WERI-Rb-1 (cell line): ENCODE data around the gene PPARA.

Experiments
- DNase-seq: peaks from one replicate; pipeline ENCODE4 v3.0.0-alpha.2; 2020
- H3K27ac ChIP-seq: fragments of 250-450 bp; sonication (Bioruptor Pico); 2 replicates; pipeline ENCODE4 v1.5.1; 2020; ENCODE audit warnings: mild to moderate bottlenecking, moderate library complexity
- H3K27me3 ChIP-seq: fragments of 250-450 bp; sonication (Bioruptor Pico); 2 replicates; pipeline ENCODE4 v1.5.1; 2021; ENCODE audit warnings: mild to moderate bottlenecking, low read depth, moderate library complexity; ENCODE audit not compliant: insufficient read depth, severe bottlenecking
- H3K36me3 ChIP-seq: fragments of 250-450 bp; sonication (Bioruptor Pico); 2 replicates; pipeline ENCODE4 v1.5.1; 2020; ENCODE audit warnings: mild to moderate bottlenecking, moderate library complexity
- H3K4me3 ChIP-seq: 2 replicates; pipeline ENCODE4 v1.5.1; 2011; ENCODE audit warnings: low read depth, mild to moderate bottlenecking, control low read depth, low read length
- H3K9me3 ChIP-seq: fragments of 250-450 bp; sonication (Bioruptor Pico); 2 replicates; pipeline ENCODE4 v1.5.1; 2021; ENCODE audit warnings: mild to moderate bottlenecking, moderate library complexity; ENCODE audit not compliant: severe bottlenecking
- TF ChIP-seq, protein P1 (sequence below): IDR thresholded peaks from 2 replicates; pipeline ENCODE4 v1.5.1; 2011; ENCODE audit warnings: low read depth, mild to moderate bottlenecking, control low read depth, inconsistent platforms, low read length

PPARA gene

DNA sequence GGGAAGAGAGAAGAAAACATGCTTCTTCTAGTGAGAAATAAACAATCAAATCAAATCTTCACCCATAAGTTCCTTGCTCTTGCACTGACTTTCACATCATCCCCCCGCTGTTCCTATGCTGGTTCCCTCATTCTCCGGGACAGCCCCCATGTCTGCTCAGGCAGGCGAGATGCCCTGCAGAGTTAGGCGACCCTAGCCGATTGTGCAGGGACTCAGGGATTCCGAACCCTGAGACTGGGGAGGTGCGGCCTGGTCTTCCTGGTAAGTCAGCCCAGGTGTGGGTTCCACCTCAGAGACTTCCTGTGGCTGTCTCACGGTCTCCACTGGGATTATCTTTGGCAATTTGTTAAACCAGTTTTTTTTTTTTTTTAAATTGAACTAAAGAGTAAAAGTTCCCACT is 124.1 kb downstream of the PPARA start:
- no peak for DNase-seq
- TF ChIP-seq, protein P1, sequence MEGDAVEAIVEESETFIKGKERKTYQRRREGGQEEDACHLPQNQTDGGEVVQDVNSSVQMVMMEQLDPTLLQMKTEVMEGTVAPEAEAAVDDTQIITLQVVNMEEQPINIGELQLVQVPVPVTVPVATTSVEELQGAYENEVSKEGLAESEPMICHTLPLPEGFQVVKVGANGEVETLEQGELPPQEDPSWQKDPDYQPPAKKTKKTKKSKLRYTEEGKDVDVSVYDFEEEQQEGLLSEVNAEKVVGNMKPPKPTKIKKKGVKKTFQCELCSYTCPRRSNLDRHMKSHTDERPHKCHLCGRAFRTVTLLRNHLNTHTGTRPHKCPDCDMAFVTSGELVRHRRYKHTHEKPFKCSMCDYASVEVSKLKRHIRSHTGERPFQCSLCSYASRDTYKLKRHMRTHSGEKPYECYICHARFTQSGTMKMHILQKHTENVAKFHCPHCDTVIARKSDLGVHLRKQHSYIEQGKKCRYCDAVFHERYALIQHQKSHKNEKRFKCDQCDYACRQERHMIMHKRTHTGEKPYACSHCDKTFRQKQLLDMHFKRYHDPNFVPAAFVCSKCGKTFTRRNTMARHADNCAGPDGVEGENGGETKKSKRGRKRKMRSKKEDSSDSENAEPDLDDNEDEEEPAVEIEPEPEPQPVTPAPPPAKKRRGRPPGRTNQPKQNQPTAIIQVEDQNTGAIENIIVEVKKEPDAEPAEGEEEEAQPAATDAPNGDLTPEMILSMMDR, result no peak
- Histone ChIP-seq H3K4me3 (no peak overlapping the region), H3K36me3 (peaks cover 52% of the 10 kb centered on the region), H3K9me3 (no peaks in the 10 kb centered on the region), H3K27ac (no peak overlapping the region), H3K27me3 (no peaks in the 10 kb centered on the region)

DNA sequence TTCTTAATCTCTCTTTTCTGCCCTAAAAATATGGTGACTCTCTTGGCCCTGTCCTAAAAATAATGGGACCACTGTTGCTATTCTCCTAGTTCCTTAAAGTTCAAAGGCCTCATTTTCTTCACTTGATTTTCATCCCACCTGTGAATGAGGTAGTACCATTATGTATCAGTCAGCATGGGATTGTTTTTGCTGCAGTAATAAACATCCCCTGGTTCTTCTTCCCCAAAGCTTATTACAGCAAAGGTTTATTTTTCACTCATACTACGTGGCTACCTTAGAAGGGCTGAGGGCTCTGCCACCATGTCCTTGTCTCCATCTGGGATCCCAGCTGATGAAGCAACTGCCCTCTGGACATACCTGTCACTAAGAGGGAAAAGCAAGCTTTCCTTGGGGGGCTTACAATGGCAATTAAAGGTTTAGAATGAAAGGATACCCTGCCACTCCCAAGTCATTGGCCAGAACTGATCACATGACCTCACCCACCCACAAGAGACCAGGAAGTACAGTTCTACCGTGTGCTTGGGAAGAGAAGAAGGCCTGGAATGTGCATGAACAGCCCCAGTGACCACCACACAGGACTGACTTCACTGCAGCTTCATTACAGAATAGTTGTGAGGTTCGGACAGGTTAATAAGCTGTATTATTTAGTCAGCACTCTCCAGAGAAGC is 125.3 kb downstream of the PPARA start:
- DNase-seq, result no peak
- peaks cover 64% of the 10 kb centered on the region for H3K36me3 ChIP-seq
- H3K4me3 ChIP-seq, result no peak overlapping the region
- TF ChIP-seq, protein P1, result no peak
- H3K27ac ChIP-seq, result no peak overlapping the region
- no peaks in the 10 kb centered on the region for H3K9me3 ChIP-seq
- no peaks in the 10 kb centered on the region for H3K27me3 ChIP-seq

DNA sequence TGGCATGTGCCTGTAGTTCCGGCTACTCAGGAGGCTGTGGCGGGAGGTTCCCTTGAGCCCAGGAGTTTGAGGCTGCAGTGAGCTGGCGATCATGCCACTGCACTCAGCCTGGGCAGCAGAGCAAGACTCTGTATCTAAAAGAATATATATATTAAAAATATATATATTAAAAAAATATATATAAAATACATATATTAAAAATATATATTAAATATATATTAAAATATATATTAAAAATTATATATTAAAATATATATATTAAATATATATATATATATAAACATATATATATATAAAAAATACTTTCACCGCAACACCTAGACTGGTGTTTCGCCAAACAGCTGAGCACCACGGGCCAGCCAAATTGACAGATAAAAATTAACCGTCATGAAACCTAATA is 126.2 kb downstream of the PPARA start:
- TF ChIP-seq, protein P1, result no peak
- no peak overlapping the region for H3K27ac ChIP-seq
- H3K9me3 ChIP-seq, result no peaks in the 10 kb centered on the region
- peaks cover 69% of the 10 kb centered on the region for H3K36me3 ChIP-seq
- DNase-seq, result no peak
- H3K4me3 ChIP-seq, result no peak overlapping the region
- no peaks in the 10 kb centered on the region for H3K27me3 ChIP-seq

DNA sequence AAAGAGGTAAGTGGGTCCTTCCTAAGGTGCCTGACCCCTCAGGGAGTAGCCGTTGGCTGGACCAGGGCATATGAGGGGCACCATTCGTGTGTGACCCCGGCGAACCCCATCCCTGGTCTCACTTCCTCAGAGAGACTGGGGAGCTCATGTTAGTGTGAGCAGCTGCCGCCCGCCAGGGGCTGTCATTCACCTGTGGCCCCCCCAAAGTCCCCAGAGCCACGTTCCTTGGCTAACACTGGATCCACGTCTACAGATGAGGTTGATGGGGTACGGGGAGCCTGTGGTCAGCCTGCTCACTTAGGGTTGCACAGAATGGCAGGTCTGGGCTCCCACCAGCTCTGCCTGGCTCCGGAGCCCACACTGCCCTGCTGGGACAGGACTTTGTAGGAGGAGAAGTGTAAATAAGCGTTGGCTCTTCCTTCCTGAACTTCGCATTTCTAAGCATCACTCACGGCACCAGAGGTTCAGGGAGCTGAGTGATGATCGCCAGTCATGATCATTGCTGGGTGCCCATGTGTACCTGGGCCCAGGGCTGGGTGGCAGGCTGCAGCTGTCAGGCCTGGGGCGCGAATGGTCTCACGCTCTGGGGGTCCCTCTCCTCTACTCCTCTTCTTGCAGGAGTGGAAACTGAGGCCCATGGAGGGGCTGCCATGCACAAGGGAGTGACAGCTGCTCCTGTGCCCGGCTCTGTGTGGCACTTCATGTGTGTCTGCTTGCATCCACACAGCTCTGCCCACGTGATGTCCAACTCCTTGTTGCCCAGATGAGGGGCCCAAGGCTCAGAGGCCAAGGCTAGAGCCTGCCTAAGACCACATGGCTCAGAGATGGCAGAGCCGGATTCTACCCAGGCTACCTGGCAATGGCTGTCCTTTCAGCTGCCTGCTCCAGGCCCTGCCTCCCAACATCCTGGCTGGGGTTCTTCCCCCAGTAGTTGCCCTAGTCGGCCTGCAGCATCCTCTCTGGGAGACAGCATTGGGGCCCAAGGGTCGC is 128.6 kb downstream of the PPARA start:
- DNase-seq, result no peak
- no peaks in the 10 kb centered on the region for H3K9me3 ChIP-seq
- TF ChIP-seq, protein P1, result no peak
- H3K36me3 ChIP-seq, result peaks cover 66% of the 10 kb centered on the region
- no peak overlapping the region for H3K4me3 ChIP-seq
- no peaks in the 10 kb centered on the region for H3K27me3 ChIP-seq
- no peak overlapping the region for H3K27ac ChIP-seq

DNA sequence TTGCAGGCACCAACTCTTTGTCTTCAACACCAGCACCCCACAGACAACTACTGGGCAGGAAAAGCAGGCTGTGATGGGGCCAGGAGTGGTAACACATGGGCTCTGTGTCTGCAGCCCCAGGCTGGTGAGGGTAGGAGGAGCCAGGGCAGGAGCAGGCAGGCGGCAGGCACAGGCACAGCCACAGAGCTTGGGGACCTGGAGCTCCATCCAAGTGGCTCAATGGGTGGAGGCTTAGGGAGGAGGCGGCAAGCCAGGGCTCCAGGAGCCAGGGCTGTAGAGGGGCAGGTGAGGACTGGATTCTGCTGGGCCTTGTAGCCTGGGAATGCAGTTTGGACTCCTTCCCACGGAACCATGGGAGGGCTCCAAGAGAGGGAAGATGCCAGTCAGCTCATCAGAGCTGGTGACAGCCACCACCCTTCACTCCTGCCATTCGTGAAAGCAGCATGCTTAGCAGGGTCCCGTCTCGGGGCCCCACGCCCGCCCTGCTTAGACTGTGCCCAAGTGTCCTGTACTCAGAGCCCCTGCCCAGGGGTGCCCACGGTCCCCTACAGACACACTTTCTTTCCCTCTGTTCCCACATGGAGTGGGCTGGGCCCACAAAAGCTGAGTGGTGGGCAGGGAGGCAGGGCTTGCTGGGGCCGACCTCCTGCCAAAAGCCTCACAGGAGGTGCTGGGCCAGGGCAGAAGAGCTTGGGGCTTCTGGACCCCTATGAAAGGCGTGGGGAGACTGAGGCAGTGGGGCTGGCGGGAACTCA is 129.9 kb downstream of the PPARA start:
- Histone ChIP-seq H3K4me3 (no peak overlapping the region), H3K9me3 (no peaks in the 10 kb centered on the region), H3K36me3 (peaks cover 61% of the 10 kb centered on the region), H3K27ac (no peak overlapping the region), H3K27me3 (no peaks in the 10 kb centered on the region)
- TF ChIP-seq, protein P1, result no peak
- no peak for DNase-seq
